Stimulated activated naive CD8-positive, alpha-beta T cell treated with anti-CD3 and anti-CD28 coated beads, Interleukin-15, Interleukin-2, amounts not matched to agents 100 U/mL and 50 U/mL, for 24 hours (primary cell): Measurements from ENCODE around the gene ANXA8.
"Not testable (repeated sequence)": the region's sequence is repeated elsewhere in the genome, so short reads cannot be mapped to it uniquely, and the experiment has no call there.

Source experiments
- ATAC-seq: fragments of 150-1000 bp; cut with Tn5 transposase; one replicate; pipeline ENCODE4 v1.10.0; 2021
- DNase-seq: peaks from one replicate; pipeline ENCODE4 v3.0.0; 2021

The ANXA8 gene, protein sequence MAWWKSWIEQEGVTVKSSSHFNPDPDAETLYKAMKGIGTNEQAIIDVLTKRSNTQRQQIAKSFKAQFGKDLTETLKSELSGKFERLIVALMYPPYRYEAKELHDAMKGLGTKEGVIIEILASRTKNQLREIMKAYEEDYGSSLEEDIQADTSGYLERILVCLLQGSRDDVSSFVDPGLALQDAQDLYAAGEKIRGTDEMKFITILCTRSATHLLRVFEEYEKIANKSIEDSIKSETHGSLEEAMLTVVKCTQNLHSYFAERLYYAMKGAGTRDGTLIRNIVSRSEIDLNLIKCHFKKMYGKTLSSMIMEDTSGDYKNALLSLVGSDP

DNA sequence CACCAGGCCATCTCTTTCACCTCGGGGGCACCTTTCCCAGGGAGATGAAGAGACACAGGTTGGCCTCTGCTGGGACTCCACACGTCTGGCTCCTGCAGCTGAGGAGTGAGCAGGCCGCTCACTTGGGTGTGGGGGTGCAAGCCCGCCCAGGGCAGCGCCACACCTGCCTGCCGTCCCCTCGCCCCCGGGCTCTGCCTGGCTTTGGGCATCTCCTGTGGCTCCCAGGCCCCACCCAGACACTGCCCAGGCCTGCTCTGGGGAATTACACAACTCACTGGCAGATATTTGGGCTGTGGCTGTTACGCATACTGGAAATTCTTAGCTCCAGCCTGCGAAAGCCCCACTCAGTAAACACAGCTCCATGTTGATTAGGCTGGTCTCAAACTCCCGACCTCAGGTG is at the start of gene ANXA8:
Gene ANXA8, minus strand, starts transcription at position 193 of the 400 bp plus-strand sequence. Its CDS starts 182 bp downstream, at position 11.
- not testable (repeated sequence) for DNase-seq, ATAC-seq

DNA sequence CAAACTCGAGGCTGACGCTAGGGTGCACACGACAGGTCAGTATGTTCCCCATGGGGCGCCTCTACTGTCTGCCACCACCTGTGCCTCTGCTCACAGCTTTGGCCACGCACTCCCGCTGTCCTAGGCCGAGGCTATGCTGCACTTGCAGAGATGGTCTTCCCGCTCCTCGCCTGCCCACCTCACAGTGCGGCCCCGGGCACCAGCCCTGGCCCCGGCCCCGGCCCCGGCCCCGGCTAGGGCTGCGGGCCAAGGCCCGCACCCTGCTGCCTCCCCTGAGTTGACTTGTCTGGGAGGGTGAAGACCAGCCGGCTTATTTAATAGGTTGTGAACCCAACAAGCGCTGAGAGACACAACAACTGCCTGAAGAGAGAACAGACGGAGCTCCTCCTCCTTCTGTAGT is 39.6 kb upstream of the ANXA8 start, which contains the start of gene AGAP9:
Gene AGAP9, minus strand, starts transcription at position 164 of the 400 bp plus-strand sequence. Its CDS starts 112 bp downstream, at position 52.
- not testable (repeated sequence) for DNase-seq, ATAC-seq

DNA sequence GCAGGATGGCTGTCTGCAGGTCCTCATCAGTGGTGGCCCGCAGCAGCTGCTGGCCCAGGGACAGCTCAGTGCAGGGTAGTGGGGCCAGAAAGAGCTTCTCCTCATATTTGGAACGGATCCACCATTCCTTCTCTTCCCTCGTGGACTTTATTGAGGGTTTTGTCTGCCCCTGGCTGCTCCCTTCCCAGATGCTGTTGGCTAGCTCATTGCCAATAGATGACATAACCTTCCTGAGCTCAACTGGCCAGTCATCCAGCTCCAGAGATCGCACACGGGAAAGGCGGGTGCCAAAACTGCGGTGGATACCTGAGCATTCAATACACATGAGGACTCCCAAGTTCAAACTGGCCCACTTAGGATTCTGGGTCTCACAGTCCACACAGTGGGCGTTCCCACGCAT is 18.4 kb upstream of the ANXA8 start:
- not testable (repeated sequence) for DNase-seq, ATAC-seq

DNA sequence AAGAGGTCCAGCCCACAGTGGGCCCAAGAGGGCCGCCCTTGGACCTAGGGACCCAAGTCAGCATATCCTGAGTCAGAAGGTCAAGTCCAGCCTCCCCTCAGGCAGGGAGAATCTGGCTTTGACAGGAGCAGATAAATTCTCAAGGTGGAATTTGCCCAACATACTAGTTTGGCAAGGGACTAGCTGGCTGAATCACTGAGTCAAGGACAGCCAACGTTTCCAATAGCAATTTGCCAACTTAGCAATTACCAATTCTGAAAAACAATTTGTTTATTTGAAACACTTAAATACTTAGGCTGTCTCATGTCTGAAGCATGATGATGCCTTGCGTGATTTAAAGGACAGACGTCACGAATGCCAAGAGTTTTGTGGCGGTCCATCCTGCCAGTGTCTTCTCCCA is 10.3 kb upstream of the ANXA8 start:
- DNase-seq, ATAC-seq: not testable (repeated sequence)

DNA sequence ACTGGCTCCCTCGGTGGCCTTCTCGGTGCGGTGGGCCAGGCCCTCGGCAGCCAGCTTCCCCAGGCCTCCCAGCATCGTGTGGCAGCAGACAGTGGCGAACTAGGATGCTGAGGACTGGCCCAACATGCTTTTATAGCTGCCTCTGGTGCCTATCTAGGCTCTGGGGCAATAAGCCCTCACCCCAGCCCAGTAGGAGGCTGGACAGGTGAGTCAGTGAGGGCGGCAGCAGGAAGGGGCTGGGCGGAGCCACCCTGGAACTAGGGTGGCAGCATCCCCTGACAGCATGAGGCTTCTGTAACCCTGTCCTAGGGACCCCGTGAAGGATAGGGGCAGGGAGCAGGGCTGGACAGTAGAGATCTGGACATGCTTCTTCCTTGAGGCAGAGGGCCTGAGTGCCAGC is 7.7 kb upstream of the ANXA8 start, which contains the start of gene FAM25G:
Gene FAM25G, minus strand, starts transcription at position 101 of the 400 bp plus-strand sequence. Its CDS starts 26 bp downstream, at position 75.
- DNase-seq, ATAC-seq: not testable (repeated sequence)

DNA sequence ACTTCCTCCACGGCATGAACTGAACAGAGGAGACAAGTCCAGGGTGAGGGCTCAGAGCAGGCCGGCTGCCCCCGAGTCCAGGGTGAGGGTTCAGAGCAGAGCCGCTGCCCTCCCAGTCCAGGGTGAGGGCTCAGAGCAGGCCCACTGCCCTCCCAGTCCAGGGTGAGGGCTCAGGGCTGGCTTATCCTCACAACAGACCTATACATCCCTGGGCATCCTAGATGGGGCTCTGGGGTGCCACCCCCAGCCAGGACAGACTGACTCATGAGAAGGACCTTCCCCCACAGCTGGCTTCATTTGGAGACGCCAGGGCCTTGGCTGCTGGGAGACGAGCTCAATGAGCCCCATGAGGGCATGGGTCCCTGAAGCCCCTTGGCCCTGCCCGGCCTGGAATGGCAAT is 5.7 kb upstream of the ANXA8 start:
- ATAC-seq, DNase-seq: not testable (repeated sequence)

DNA sequence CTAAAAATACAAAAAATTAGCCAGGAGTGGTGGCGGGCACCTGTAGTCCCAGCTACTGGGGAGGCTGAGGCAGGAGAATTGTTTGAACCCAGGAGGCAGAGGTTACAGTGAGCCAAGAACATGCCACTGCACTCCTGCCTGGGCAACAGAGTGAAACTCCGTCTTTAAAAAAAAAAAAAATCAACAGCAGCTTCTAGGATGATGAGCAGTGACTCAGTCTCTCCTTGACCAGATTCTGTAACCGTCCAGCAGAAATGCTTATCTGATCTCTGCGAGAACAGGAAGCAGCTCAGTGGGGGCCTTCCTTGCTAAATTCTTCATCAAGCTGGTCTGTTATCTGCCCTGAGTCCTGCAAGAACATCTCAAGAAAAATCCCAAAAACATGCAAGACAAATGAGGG is 2.0 kb upstream of the ANXA8 start:
- DNase-seq: not testable (repeated sequence)
- peak; percentile 45 for ATAC-seq

DNA sequence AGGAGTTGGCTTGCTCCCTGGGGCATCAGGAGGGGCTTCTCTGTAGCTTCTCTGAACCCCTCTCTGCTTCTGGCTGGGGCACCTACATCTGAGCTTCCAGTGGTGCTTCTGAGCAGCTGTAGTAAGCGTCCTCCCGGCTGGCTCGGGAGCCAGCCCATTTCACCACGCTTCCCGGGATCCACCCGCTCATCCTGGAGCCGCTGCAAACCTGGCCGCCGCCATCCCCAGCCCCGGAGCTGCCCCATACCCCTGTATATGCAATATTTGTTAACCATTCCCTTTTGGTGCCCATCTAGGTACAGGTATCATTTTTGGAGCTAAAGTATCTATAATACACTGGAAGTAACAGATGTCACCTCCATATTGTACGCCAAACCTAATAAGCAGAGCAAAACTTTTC is 871 bp upstream of the ANXA8 start:
- DNase-seq, ATAC-seq: not testable (repeated sequence)

DNA sequence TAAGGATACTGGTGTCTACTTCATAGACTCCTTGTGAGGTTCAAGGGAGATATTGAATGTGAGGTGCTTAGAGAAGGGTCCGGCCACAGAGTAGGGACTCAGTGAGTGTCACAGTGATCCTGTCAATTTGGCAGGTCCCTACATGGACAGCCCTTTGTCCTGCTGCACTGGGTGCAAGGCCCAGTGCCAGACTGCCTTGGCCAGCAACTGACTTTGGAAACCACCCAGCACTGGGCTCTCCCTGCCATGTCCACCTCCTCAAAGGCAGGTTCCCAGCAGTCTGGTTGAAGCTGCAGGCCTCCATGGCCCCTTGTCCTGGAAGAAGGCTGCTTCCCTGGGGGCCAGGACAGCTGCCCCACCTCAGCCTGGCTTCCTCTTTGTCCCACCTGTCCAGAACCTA is 1.5 kb downstream of the ANXA8 start:
- ATAC-seq: not testable (repeated sequence)

DNA sequence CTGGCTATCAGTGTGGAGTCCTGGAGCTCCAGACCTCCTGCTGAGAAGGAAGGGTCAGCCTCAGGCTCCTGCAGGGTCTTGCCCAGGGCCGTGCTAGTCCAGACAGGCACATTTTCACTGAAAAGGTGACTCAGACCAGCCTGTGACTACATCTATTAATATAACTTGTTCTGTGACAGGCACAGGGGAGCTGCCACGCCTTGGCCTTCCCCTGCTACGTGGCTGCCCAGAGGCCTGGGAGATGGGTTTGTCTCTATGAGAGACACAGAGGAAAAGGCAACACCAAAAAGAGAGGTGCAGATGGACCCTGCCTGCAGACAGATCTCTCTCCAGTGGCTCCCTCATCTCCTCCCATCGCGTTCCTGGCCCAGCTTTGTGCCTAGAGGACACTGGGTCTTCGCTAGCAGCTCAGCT is 2.1 kb downstream of the ANXA8 start:
- not testable (repeated sequence) for ATAC-seq, DNase-seq

More for the DNA sequence above, 1.5 kb downstream of the ANXA8 start:
- DNase-seq: not testable (repeated sequence)

DNA sequence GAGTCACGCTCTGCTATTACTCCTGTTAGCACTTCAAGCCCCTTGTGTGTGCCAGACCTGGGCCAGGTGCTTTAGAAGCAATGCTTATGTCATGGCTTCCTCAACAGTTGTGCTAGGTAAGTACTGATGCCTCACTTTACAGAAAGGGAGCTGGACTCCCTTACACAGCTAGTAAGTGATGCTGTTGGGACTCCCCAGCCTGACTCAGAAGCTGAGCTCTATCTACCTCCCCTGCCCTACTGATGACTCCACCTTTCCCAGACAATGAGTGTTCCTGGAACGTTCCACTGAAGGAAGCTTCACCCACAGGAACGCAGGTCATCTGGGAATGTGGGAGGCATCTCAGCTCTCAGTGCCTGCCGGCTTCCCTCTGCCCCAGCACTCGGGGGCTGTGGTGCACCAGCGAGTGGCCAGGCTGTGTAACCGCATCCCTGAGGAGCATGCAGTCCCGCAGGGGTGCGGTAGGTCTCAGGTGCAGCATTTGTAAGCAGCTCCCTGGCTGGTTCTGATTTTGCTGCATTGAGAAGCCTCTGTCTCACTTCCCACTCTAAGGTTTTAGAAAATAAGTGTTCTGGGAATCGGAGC is 2.6 kb downstream of the ANXA8 start:
- not testable (repeated sequence) for DNase-seq
- peak; percentile 53 for ATAC-seq

DNA sequence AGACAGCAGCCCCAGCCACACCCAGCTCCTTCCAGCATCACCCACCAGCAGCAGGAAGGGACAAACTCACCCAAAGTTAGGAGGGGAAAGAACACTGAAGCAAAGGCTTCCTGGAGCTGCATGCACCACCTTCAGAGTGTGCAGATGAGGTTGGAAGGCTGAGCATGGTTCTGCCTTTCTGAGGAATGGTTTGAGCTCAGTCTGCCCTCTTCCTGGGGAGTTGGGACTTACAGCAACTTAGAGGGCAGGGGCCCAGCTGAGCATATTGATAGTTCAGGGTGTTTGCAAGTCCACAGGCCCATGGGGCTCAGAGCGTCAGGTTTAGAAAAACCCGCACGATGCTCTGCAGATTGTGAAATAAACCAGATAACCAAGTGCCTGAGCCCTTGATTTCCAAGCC is 3.8 kb downstream of the ANXA8 start:
- ATAC-seq, DNase-seq: not testable (repeated sequence)

DNA sequence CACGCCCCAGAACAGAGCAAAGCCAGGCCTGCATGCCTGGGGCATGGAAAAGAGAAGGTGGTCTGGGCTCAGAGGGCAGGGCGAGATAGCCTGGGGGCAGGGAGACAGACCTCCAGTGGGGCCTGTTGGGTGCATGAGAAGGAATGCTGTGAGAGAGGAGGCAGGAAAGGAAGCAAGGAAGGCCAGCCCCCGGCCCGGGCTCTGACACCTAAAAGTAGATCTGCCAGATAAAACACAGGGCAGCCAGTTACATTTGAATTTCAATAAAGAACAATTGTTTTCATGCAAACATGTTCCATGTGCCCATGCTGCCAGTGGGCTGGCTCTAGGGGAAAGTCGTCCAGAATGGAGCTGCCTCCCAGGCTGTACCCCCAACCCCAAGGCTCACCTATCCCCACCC is 5.8 kb downstream of the ANXA8 start:
- DNase-seq, ATAC-seq: not testable (repeated sequence)

DNA sequence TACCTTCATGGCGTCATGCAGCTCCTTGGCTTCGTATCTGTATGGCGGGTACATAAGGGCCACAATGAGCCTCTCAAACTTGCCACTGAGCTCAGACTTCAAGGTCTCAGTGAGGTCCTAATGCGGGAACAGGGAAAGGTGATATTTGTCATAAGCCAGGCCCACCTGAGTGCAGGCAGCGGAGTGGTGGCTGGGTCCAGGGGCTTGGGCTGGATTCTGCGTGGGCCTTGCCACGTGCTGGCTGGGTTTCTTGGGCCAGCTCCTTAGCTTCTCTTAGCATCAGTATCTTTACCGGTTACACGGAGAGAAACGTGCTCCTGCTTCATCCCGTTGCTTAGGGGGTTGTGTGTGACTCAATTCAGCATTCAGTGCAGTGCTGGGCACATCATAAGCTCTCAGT is 6.8 kb downstream of the ANXA8 start:
- ATAC-seq, DNase-seq: not testable (repeated sequence)

DNA sequence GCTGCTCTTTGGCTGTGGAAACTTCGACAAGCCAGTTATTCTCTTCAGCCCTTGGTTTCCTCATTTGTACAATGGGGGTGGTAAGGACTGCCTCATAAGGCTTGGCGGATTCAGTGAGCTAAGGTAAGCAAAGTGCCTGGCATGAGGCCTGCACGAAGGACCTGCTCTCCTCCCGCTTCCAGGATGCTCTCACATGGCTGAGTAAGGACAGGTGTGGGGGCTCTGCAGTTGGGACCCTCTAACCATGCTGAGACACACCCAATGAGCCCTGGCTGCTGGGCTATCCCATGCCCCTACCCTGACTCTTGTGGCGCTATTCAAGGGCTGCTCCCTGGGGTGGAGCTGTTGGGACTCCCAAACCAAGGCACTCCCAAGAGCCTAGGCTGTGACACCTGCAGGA is 8.8 kb downstream of the ANXA8 start:
- ATAC-seq, DNase-seq: not testable (repeated sequence)

DNA sequence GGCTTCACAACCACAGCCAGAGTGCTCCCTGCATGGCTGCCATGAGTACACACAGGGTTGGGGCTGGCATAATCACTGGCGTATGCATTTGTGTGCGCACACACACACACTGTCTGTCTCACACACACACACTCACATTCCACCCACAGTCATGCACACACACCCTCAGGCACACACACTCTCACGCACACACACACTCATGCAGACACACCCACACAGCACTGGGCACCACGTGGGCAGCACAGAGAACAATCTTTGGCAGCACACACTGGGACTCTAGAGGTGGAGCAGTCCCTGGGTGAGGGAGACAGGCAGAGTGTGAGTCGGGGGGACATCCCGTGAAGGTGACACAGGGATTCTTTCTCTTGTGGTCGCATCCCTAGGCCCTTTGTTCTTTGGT is 10.4 kb downstream of the ANXA8 start:
- DNase-seq, ATAC-seq: not testable (repeated sequence)

DNA sequence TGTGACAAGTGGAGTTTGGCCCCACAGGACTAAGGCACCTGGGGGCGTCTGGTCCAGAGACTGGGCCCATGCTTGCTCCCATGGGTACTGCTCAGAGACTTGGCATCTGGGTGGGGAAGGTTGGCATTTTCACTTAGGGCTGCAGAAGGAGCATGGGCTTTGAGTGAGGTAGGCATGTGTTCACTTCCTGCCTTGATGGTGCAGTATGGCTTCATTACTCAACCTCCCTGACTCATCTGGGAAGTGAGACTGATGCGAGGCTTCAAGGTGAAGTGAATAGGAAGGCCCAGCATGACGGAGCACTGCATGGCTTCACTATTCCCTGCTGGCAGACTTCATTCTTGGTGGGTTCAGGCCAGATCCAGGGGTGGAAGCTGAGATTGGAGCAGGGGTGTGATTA is 11.3 kb downstream of the ANXA8 start:
- ATAC-seq: peak; percentile 87

DNA sequence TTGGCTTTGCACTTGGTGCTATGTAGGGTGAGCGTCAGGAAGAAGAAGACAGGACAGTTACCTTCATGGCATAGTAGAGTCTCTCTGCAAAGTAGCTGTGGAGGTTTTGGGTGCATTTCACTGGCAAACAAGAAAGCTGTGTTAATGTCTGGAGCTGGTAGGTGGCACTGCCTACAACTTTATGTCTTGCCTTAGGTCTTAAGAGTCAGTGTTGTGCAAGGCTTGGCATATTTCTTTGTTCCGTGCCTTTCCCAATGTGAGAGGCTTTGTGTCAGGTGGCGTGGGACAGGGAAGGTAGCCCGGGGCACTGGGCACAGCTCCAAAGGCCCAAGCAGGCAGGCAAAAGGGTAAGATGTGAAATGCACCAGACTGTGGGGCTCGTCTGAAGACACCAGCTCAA is 11.8 kb downstream of the ANXA8 start:
- ATAC-seq, DNase-seq: not testable (repeated sequence)

More for the DNA sequence above, 11.3 kb downstream of the ANXA8 start:
- not testable (repeated sequence) for DNase-seq

DNA sequence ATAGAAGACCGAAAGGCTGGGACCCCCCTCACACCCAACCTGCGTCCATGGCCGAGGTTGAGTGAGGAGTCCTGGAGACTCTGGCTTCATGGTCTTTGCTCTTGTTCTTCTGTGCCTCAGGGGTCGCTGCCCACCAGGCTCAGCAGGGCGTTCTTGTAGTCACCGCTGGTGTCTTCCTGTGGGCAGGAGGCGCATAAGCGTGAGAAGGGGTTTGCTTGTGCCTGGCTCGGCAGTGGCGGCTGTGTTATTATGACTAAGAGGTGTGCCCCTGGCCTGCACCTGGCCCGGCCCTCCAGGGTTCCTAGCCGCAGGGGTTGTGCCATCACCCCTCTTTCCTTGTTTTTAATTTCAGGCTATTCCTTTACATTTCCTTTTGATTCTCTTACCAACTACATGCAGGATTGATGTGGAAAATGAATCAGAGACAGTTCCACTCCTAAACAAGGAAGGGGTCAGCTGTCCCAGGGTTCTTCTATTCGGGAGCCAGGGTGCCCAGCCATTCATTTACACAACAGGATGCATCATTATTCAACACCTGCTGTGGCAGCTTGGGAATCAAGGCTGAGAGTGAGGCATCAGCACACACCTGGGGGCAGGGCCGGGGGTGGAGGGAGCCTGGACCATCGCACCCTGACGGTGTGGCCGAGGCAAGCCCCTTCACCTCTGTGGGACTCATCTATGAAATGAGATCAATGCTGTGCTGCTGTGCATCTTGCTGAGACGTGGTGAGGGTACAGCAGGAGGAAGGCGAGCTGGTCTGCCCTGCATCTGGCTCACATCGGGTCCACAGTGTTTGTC is 15.0 kb downstream of the ANXA8 start:
- ATAC-seq, DNase-seq: not testable (repeated sequence)

DNA sequence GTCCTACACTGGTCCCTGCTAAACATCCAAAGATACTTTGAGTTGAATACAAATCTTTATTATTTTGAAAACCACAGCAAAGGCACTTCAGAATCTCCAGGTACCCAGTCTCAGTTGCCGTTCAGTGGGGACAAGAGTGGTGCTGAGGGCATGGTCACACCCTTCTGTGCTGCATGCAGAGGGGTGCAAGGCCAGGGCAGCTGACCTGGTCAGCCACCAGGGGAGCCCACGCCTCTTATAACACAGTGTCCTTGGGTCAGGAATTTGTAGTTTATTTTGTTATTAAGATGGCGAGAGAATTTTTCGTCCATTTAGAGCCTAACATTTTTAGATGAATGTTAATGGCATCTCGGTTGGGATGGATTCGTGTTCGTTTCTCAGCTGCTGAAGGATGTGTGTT is 16.0 kb downstream of the ANXA8 start:
- not testable (repeated sequence) for ATAC-seq, DNase-seq

DNA sequence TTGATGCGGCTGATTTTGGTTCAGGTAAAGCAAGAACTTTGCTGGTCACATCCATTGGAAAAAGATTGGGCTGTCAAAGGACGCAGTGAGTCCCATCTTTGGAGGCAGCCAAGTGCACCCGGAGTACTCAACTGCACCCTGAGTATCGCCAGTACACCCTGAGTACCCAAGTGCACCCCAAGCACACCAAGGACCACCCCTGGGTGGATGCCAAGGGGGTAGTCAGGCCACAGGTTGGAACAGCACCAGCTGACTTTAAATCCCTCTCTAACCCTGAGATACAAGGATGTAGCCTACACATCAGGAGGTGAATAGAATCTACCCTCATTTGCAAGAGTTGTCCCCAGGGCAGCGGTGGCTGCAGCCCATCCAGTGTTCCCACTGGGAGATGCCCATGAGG is 16.5 kb downstream of the ANXA8 start:
- not testable (repeated sequence) for ATAC-seq, DNase-seq
